HG03066 (cell line): ENCODE data around the gene SNAI1.
"Not testable (repeated sequence)": the region's sequence is repeated elsewhere in the genome, so short reads cannot be mapped to it uniquely, and the experiment has no call there.

Source experiments
- ATAC-seq: cut with Tn5 transposase; IDR thresholded peaks from one replicate; pipeline ENCODE4 v1.9.1; 2021; ENCODE audit warnings: low read depth; ENCODE audit not compliant: unreplicated experiment

SNAI1 gene

GRCh38 chr20:50011597-50011996, 28.8 kb downstream of the SNAI1 start:
- ATAC-seq: not testable (repeated sequence)

GRCh38 chr20:50012282-50013263, 29.8 kb downstream of the SNAI1 start:
- ATAC-seq: no peak

- ATAC-seq: no peak
Observed at GRCh38 chr20:50013976-50014375, 31.2 kb downstream of the SNAI1 start.

- ATAC-seq: no peak
Observed at GRCh38 chr20:50014570-50015562, 32.1 kb downstream of the SNAI1 start.

- ATAC-seq: no peak
Observed at GRCh38 chr20:50015636-50015992, 32.8 kb downstream of the SNAI1 start.

- ATAC-seq: no peak
Observed at GRCh38 chr20:50015993-50016770, 33.4 kb downstream of the SNAI1 start.

- ATAC-seq: no peak
Observed at GRCh38 chr20:50017160-50017559, 34.4 kb downstream of the SNAI1 start.

GRCh38 chr20:50017576-50018248, 34.9 kb downstream of the SNAI1 start:
- ATAC-seq: no peak

- no peak for ATAC-seq
Observed at GRCh38 chr20:50019466-50020256, 36.9 kb downstream of the SNAI1 start.

GRCh38 chr20:50020288-50020687, 37.5 kb downstream of the SNAI1 start:
- no peak for ATAC-seq

- ATAC-seq: no peak
Observed at GRCh38 chr20:50022676-50023075, 39.9 kb downstream of the SNAI1 start.

GRCh38 chr20:50023116-50023805, 40.5 kb downstream of the SNAI1 start:
- ATAC-seq: no peak

- no peak for ATAC-seq
Observed at GRCh38 chr20:50026746-50027575, 44.2 kb downstream of the SNAI1 start.

- ATAC-seq: no peak
Observed at GRCh38 chr20:50027611-50028105, 44.9 kb downstream of the SNAI1 start.

GRCh38 chr20:50029083-50029696, 46.4 kb downstream of the SNAI1 start:
- ATAC-seq: no peak

GRCh38 chr20:50029697-50030461, 47.1 kb downstream of the SNAI1 start:
- ATAC-seq: no peak
